ENCODE measurements around the gene CDKAL1. TPM values are rescaled to one million over a fixed set of nuclear protein-coding genes. Genes with fewer than 3 reads are reported as not detected.

The CDKAL1 gene
- total and polyA plus RNA-seq, 2 of the 13 experiments (the other 11 are each of a cell fraction or from before 2014, with no cell fraction given), result 9.5 to 27.7 TPM

DNA sequence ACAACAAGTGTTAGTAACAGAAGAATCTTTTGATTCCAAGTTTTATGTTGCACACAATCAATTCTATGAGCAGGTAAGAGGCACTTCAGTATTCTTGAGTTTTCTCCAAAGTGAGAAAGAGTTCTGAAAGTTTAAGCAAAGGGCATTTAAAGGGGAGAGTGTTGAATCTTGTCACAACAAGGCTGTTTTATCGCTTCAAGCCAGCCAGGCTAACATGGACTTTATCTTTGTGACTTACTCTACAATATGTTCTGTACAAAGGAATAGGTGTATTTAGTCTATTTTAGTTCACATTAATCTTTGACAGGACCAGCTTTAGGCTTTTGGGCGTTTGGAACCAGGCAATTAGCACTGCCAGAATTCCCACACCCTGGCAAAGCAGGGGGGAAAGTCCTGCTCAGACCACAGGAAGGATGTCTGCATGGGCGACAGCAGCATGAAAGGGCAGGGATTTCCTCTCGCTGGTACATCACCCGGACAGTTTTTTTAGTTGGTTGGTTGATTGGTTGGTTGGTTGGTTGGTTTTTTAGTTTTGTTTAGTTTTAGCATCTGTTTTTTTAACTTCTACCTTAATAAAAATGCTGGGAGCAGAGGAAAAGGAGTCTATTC lies 663.9 kb downstream of the CDKAL1 start:
- CTCF ChIA-PET (ENCODE audit: low intra/inter-chr PET ratio, low total read pairs), result no interaction called here
- BruUV-seq (replicated peaks), result no TSS peak
- 95% methylated on average over 5 of the region's 5 CpGs for WGBS (ENCODE audit: low lambda C conversion rate)
- TF ChIP-seq ZNF160 (CRISPR knock-in tag; IDR thresholded peaks at IDR 0.05) (no peak), THYN1 (CRISPR knock-in tag; IDR thresholded peaks at IDR 0.05; ENCODE audit: borderline replicate concordance, low read depth) (no peak), HNF4G (IDR thresholded peaks at IDR 0.05; ENCODE audit: borderline replicate concordance, low read depth, low read length) (no peak), HNF4G (CRISPR knock-in tag; IDR thresholded peaks at IDR 0.05; ENCODE audit: borderline replicate concordance, low read depth) (no peak), UBTF (CRISPR knock-in tag; IDR thresholded peaks at IDR 0.05) (no peak), ZNF761 (CRISPR knock-in tag; conservative IDR thresholded peaks at IDR 0.05) (no peak), ZNF644 (CRISPR knock-in tag; IDR thresholded peaks at IDR 0.05; ENCODE audit: low read depth) (no peak), PTBP1 (IDR thresholded peaks at IDR 0.05; ENCODE audit: low read depth, low read length, poor library complexity, severe bottlenecking) (no peak), ZNF512B (CRISPR knock-in tag; IDR thresholded peaks at IDR 0.05; ENCODE audit: borderline replicate concordance) (no peak), CHD4 (IDR thresholded peaks at IDR 0.05; ENCODE audit: borderline replicate concordance, low read length) (no peak), ZNF749 (CRISPR knock-in tag; IDR thresholded peaks at IDR 0.05; ENCODE audit: borderline replicate concordance) (no peak), ZNF143 (CRISPR knock-in tag; IDR thresholded peaks at IDR 0.05) (no peak), RARG (CRISPR knock-in tag; IDR thresholded peaks at IDR 0.05; ENCODE audit: low read depth) (no peak), U2AF2 (IDR thresholded peaks at IDR 0.05; ENCODE audit: low read depth, low read length) (no peak), HOXA7 (CRISPR knock-in tag; IDR thresholded peaks at IDR 0.05) (no peak)
- TF ChIP-seq, protein P1, sequence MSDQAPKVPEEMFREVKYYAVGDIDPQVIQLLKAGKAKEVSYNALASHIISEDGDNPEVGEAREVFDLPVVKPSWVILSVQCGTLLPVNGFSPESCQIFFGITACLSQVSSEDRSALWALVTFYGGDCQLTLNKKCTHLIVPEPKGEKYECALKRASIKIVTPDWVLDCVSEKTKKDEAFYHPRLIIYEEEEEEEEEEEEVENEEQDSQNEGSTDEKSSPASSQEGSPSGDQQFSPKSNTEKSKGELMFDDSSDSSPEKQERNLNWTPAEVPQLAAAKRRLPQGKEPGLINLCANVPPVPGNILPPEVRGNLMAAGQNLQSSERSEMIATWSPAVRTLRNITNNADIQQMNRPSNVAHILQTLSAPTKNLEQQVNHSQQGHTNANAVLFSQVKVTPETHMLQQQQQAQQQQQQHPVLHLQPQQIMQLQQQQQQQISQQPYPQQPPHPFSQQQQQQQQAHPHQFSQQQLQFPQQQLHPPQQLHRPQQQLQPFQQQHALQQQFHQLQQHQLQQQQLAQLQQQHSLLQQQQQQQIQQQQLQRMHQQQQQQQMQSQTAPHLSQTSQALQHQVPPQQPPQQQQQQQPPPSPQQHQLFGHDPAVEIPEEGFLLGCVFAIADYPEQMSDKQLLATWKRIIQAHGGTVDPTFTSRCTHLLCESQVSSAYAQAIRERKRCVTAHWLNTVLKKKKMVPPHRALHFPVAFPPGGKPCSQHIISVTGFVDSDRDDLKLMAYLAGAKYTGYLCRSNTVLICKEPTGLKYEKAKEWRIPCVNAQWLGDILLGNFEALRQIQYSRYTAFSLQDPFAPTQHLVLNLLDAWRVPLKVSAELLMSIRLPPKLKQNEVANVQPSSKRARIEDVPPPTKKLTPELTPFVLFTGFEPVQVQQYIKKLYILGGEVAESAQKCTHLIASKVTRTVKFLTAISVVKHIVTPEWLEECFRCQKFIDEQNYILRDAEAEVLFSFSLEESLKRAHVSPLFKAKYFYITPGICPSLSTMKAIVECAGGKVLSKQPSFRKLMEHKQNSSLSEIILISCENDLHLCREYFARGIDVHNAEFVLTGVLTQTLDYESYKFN (CRISPR knock-in tag; conservative IDR thresholded peaks at IDR 0.05), result no peak

More for the DNA sequence above, 663.9 kb downstream of the CDKAL1 start:
- Histone ChIP-seq H3K9me3 (ENCODE audit: low read length) (no peaks in the 10 kb centered on the region), H3K4me2 (ENCODE audit: low read depth, low read length) (no peak overlapping the region), H3K9ac (ENCODE audit: insufficient read depth, low read depth, low read length) (no peak overlapping the region), H3K27ac (ENCODE audit: extremely low read length, insufficient read depth, low read length) (no peak overlapping the region), H3K4me1 (ENCODE audit: insufficient read depth, low read length) (peaks cover 13% of the 10 kb centered on the region), H3K27me3 (ENCODE audit: control insufficient read depth in 1 of 2, insufficient read depth in 2 of 2, low read length in 2 of 2) (no peaks in the 10 kb centered on the region), H3K36me3 (replicated peaks in 1 of 2; ENCODE audit: control insufficient read depth in 1 of 2, insufficient read depth in 2 of 2, low read length in 2 of 2) (peaks cover 0 to 2% of the 10 kb centered on the region in 2 experiments; a peak in 3 of 5 replicates), H2AFZ (ENCODE audit: low read length) (no peak overlapping the region), H3K4me3 (replicated peaks in 1 of 3; ENCODE audit: insufficient read depth in 1 of 3, low read depth in 2 of 3, low read length in 3 of 3) (no peak overlapping the region), H4K20me1 (ENCODE audit: insufficient read depth, low read length) (no peaks in the 10 kb centered on the region), H3K79me2 (ENCODE audit: insufficient read depth, low read length) (no peaks in the 10 kb centered on the region)
- intact Hi-C loops (cut with micrococcal nuclease; ENCODE audit: unreplicated experiment) (no loop called here), in situ Hi-C loops (cut with HindIII; ENCODE audit: extremely low pct_ligation_motif_present, low pct_unique_long_range_greater_than_20kb) (no loop called here)
- POLR2A ChIA-PET, result no interaction called here
- DNase-seq (ENCODE audit: low spot score), result no peak
- no peak for ATAC-seq
- FAIRE-seq, result no peak
